Kidney (tissue), 14 donors: Measurements from ENCODE around the gene THOC7. TPM values are rescaled to one million over a fixed set of nuclear protein-coding genes. Genes with fewer than 3 reads are reported as not detected.

ENCODE experiments used
- DNase-seq, 5 donors: peaks; one replicate each; pipeline ENCODE4 v3.0.0-alpha.2; 2013 to 2020
- FAIRE-seq: peaks from 2 replicates; lab custom pipeline; 2012; peaks lifted over from hg19 to GRCh38; lab: Jason Lieb, UNC
- H3K27ac ChIP-seq, 2 donors: one replicate each; pipeline ENCODE4 v1.7.0; 2013; ENCODE audit warnings: low read depth in 2 of 2, low read length in 2 of 2, inconsistent platforms in 1 of 2
- H3K27me3 ChIP-seq: one replicate; pipeline ENCODE4 v1.7.1; 2013; ENCODE audit warnings: low read length, inconsistent platforms; ENCODE audit not compliant: control insufficient read depth, insufficient read depth
- H3K36me3 ChIP-seq, 3 donors: one replicate each; pipeline versions ENCODE4 v1.7.0 to v1.7.1; 2013; ENCODE audit warnings: low read length in 3 of 3, control low read depth in 1 of 3, inconsistent platforms in 1 of 3; ENCODE audit not compliant: insufficient read depth in 3 of 3, control insufficient read depth in 2 of 3
- H3K4me1 ChIP-seq, 3 donors: one replicate each; pipeline versions ENCODE4 v1.7.0 to v1.7.1; 2013; ENCODE audit warnings: low read length in 3 of 3, inconsistent platforms in 1 of 3, low read depth in 1 of 3; ENCODE audit not compliant: control insufficient read depth in 2 of 3, insufficient read depth in 2 of 3
- H3K4me3 ChIP-seq, 3 donors: one replicate each; pipeline versions ENCODE4 v1.7.0 to v1.8.1; 2013; ENCODE audit warnings: low read length in 3 of 3, control low read depth in 1 of 3, inconsistent platforms in 1 of 3
- H3K9ac ChIP-seq, 3 donors: one replicate each; pipeline versions ENCODE4 v1.7.0 to v1.7.1; 2013; ENCODE audit warnings: low read length in 3 of 3, control low read depth in 1 of 3, inconsistent platforms in 1 of 3
- H3K9me3 ChIP-seq, 3 donors: one replicate each; pipeline versions ENCODE4 v1.7.0 to v1.7.1; 2013; ENCODE audit warnings: low read length in 3 of 3, control low read depth in 1 of 3, inconsistent platforms in 1 of 3; ENCODE audit not compliant: control insufficient read depth in 2 of 3, insufficient read depth in 1 of 3
- CTCF ChIP-seq: IDR thresholded peaks from 3 replicates; pipeline ENCODE4 v1.5.1; 2012; ENCODE audit warnings: mild to moderate bottlenecking, moderate library complexity, borderline replicate concordance; ENCODE audit not compliant: insufficient read depth; ENCODE audit errors: extremely low read depth
- intact Hi-C: fragments of 100-400 bp; cut with DNase I; formaldehyde crosslinking; loops from one replicate; pipeline ENCODE4 v1.11.1; 2022
- polyA plus RNA-seq: library from polyadenylated mRNA; stranded (reverse); fragments of 350-450 nt; fragmentation: Illumina TruSeq; extraction: RNeasy Lipid Tissue Mini Kit (QIAGEN cat#74804); gene quantifications from one replicate; pipeline ENCODE4 v1.2.3, GENCODE V29; 2014; ENCODE audit warnings: low read depth, low replicate concordance; ENCODE audit not compliant: insufficient read depth
- total RNA-seq: library from RNA; stranded (reverse); fragmentation: NEBNext Ultra II Directional; extraction: Animal tissue kit (Norgen Biotek cat#: 25700); gene quantifications from one replicate; pipeline ENCODE4 v1.2.1, GENCODE V29; 2021
- donor health status: control.
- donor health status: control.
- donor health status: control.
- donor health status: control.
- donor health status: control.
- donor health status: DM: yes; HTN: yes; CAD: no.
- donor health status: Normal renal cell carcinoma (clear cell type).

THOC7 gene
- total and polyA plus RNA-seq, 2 donors from 2014 or later = 55.2 to 99.5 TPM

GRCh38 chr3:63896332-63897030 lies 32.9 kb upstream of the THOC7 start:
- Histone ChIP-seq H3K27me3 (no peaks in the 10 kb centered on the region), H3K36me3 (peaks cover 0 to 2% (median 0%) of the 10 kb centered on the region in 3 donors), H3K4me1 (peaks cover 0 to 11% (median 2%) of the 10 kb centered on the region in 3 donors), H3K9ac (no peak overlapping the region), H3K4me3 (no peak overlapping the region), H3K9me3 (no peaks in the 10 kb centered on the region), H3K27ac (no peak overlapping the region)
- intact Hi-C loops = no loop called here
- no peak for TF ChIP-seq CTCF
- DNase-seq = no peak
- FAIRE-seq = no peak

GRCh38 chr3:63895422-63896189 lies 32.0 kb upstream of the THOC7 start:
- no peaks in the 10 kb centered on the region for H3K27me3 ChIP-seq
- H3K4me1 ChIP-seq = peaks cover 0 to 11% (median 2%) of the 10 kb centered on the region in 3 donors
- no peak for DNase-seq
- TF ChIP-seq CTCF = no peak
- no peak overlapping the region for H3K4me3 ChIP-seq
- FAIRE-seq = no peak
- intact Hi-C loops = no loop called here
- H3K9ac ChIP-seq = no peak overlapping the region
- no peak overlapping the region for H3K27ac ChIP-seq
- peaks cover 0 to 1% (median 0%) of the 10 kb centered on the region in 3 donors for H3K36me3 ChIP-seq
- no peaks in the 10 kb centered on the region for H3K9me3 ChIP-seq

- intact Hi-C loops = no loop called here
- Histone ChIP-seq H3K4me1 (peaks cover 0 to 10% (median 5%) of the 10 kb centered on the region in 3 donors), H3K27me3 (no peaks in the 10 kb centered on the region), H3K27ac (no peak overlapping the region), H3K36me3 (no peaks in the 10 kb centered on the region), H3K9ac (no peak overlapping the region), H3K4me3 (no peak overlapping the region), H3K9me3 (no peaks in the 10 kb centered on the region)
- no peak for DNase-seq
- FAIRE-seq = no peak
- TF ChIP-seq CTCF = no peak
Measured at GRCh38 chr3:63892773-63893352, 29.3 kb upstream of the THOC7 start.
